ENCODE results near the gene LYRM1. TPM values are rescaled to one million over a fixed set of nuclear protein-coding genes. Genes with fewer than 3 reads are reported as not detected.

LYRM1 gene
- total and polyA plus RNA-seq, 2 experiments from 2014 or later, result 18.7 to 24.8 TPM

- Mint-ChIP-seq H3K4me3 (no peak overlapping the region; the same call in 2 of the 3 replicates), H3K27ac (no peak overlapping the region), H3K4me1 (peaks cover 16% of the 10 kb centered on the region), H3K36me3 (ENCODE audit: low read depth) (peaks cover 11% of the 10 kb centered on the region), H3K27me3 (ENCODE audit: insufficient read depth, low read depth, poor library complexity) (peaks cover 1% of the 10 kb centered on the region), H3K9me3 (no peaks in the 10 kb centered on the region)
- Histone ChIP-seq H3K4me1 (ENCODE audit: insufficient read depth) (peaks cover 3% of the 10 kb centered on the region; the same call in 1 of the 2 replicates), H3K36me3 (ENCODE audit: insufficient read depth) (no peaks in the 10 kb centered on the region), H3K27me3 (ENCODE audit: insufficient read depth) (no peaks in the 10 kb centered on the region), H4K20me1 (replicated peaks; ENCODE audit: insufficient read depth) (no peaks in the 10 kb centered on the region), H3K9me2 (ENCODE audit: insufficient read depth) (no peaks in the 10 kb centered on the region), H3K79me2 (replicated peaks; ENCODE audit: insufficient read depth) (no peaks in the 10 kb centered on the region; the same call in 1 of the 2 replicates), H3K4me3 (no peak overlapping the region), H2AFZ (no peak overlapping the region), H3K27ac (ENCODE audit: low read depth) (no peak overlapping the region), H3F3A (replicated peaks; ENCODE audit: low read depth) (no peaks in the 10 kb centered on the region), H3K4me2 (no peak overlapping the region)
- TF ChIP-seq CTCF (conservative IDR thresholded peaks at IDR 0.05; ENCODE audit: low read depth in 2 of 2) (no peak), CREB1 (CRISPR knock-in tag; IDR thresholded peaks at IDR 0.05; ENCODE audit: low read depth) (no peak), NANOG (IDR thresholded peaks at IDR 0.05; ENCODE audit: borderline replicate concordance) (no peak), ZNF331 (CRISPR knock-in tag; IDR thresholded peaks at IDR 0.05; ENCODE audit: low read depth) (no peak), ZNF114 (CRISPR knock-in tag; IDR thresholded peaks at IDR 0.05) (no peak), REST (IDR thresholded peaks at IDR 0.05; ENCODE audit: unreplicated experiment) (no peak), EZH2phosphoT487 (IDR thresholded peaks at IDR 0.05; ENCODE audit: unreplicated experiment) (no peak), EZH2 (IDR thresholded peaks at IDR 0.05; ENCODE audit: low read depth, unreplicated experiment) (no peak), ETS1 (IDR thresholded peaks at IDR 0.05) (no peak), ZNF462 (CRISPR knock-in tag; IDR thresholded peaks at IDR 0.05) (no peak), POLR2AphosphoS5 (IDR thresholded peaks at IDR 0.05; ENCODE audit: low read depth) (no peak), STAT1 (IDR thresholded peaks at IDR 0.05; ENCODE audit: unreplicated experiment) (no peak), JUNB (IDR thresholded peaks at IDR 0.05; ENCODE audit: unreplicated experiment) (no peak)
- DNase-seq (ENCODE audit: low spot score) (no peak), ATAC-seq (no peak)
Measured at GRCh38 chr16:20916289-20916688, 15.7 kb downstream of the LYRM1 start.
